Upper lobe of left lung (tissue), 6 donors: ENCODE measurements around the gene CAPN12. TPM values are rescaled to one million over a fixed set of nuclear protein-coding genes. Genes with fewer than 3 reads are reported as not detected.
"Not testable (repeated sequence)": the region's sequence is repeated elsewhere in the genome, so short reads cannot be mapped to it uniquely, and the experiment has no call there.

Experiments used
- ATAC-seq, 2 donors: fragments of 200-7000 bp; cut with Tn5 transposase; one replicate each; pipeline ENCODE4 v1.9.1; 2022; ENCODE audit warnings: mild to moderate bottlenecking in 2 of 2, moderate library complexity in 2 of 2; ENCODE audit not compliant: low FRiP score in 2 of 2
- DNase-seq, 2 donors: peaks; one replicate each; pipeline ENCODE4 v3.0.0-alpha.2; 2019 to 2020
- H3K27ac ChIP-seq, 4 donors: fragments of 200-600 bp; sonication (generic); one replicate each; pipeline ENCODE4 v1.5.1; 2016 to 2019
- H3K27me3 ChIP-seq, 4 donors: fragments of 200-600 bp; sonication (generic); one replicate each; pipeline ENCODE4 v1.5.1; 2017 to 2019
- H3K36me3 ChIP-seq, 4 donors: fragments of 200-600 bp; sonication (generic); one replicate each; pipeline ENCODE4 v1.5.1; 2016 to 2019
- H3K4me1 ChIP-seq, 4 donors: fragments of 200-600 bp; sonication (generic); one replicate each; pipeline ENCODE4 v1.5.1; 2018 to 2019
- H3K4me3 ChIP-seq, 4 donors: fragments of 200-600 bp; sonication (generic); one replicate each; pipeline ENCODE4 v1.5.1; 2017 to 2019; ENCODE audit warnings: mild to moderate bottlenecking in 2 of 4, moderate library complexity in 1 of 4
- H3K9me3 ChIP-seq, 4 donors: fragments of 200-600 bp; sonication (generic); one replicate each; pipeline ENCODE4 v1.5.1; 2018 to 2019
- CTCF ChIP-seq, 6 experiments: fragments of 450-650 bp in 4 of 6; fragments of 200-600 bp in 2 of 6; sonication (generic) in 2 of 6; IDR thresholded peaks; one replicate each; pipeline ENCODE4 v1.5.1; 2016 to 2019; ENCODE audit warnings: antibody characterized with exemption in 6 of 6
- EP300 ChIP-seq, 4 donors: sonication (generic); formaldehyde crosslinking; IDR thresholded peaks; one replicate each; pipeline ENCODE4 v1.5.1; 2017; ENCODE audit warnings: antibody characterized with exemption in 4 of 4, control low read depth in 2 of 4
- POLR2A ChIP-seq, 4 donors: fragments of 450-650 bp; IDR thresholded peaks; one replicate each; pipeline ENCODE4 v1.5.1; 2016 to 2017; ENCODE audit warnings: antibody characterized with exemption in 4 of 4, mild to moderate bottlenecking in 2 of 4
- POLR2AphosphoS5 ChIP-seq, 2 donors: sonication (generic); formaldehyde crosslinking; IDR thresholded peaks; one replicate each; pipeline ENCODE4 v1.5.1; 2017; ENCODE audit warnings: antibody characterized with exemption in 2 of 2
- WGBS, 2 donors: methylation state at CpG; one replicate each; pipeline ENCODE4 v1.1.5; 2017 to 2018; 5-methylcytosine and 5-hydroxymethylcytosine counted together
- total RNA-seq, 6 donors: library from RNA; depleted of rRNA in 4 of 6; stranded (reverse); fragments of >200 nt in 4 of 6; gene quantifications; one replicate each; pipeline versions ENCODE4 v1.1.0 to v1.2.1, GENCODE V29; 2016 to 2021
- donor health status: DM: no; HTN: no; CAD: no; lungs with moderate emphysema.
- donor health status: DM: no; HTN: yes; CAD: no; lungs with severe emphysema.

CAPN12 gene
- total RNA-seq, 6 donors from 2014 or later = 5.2 to 93.2 (median 11.1) TPM

GRCh38 chr19:38788478-38789243, 44.4 kb upstream of the CAPN12 start, which contains the start of gene LGALS7B:
LGALS7B (plus strand) TSS chr19:38789200; CDS start chr19:38789227, 27 bp downstream.
- DNase-seq (no peak), ATAC-seq (no peak)
- no peaks in the 10 kb centered on the region for H3K9me3 ChIP-seq
- no peak for TF ChIP-seq POLR2A (IDR thresholded peaks at IDR 0.05)
- no peak for TF ChIP-seq EP300 (IDR thresholded peaks at IDR 0.05)
- TF ChIP-seq POLR2AphosphoS5 (IDR thresholded peaks at IDR 0.05) = no peak
- TF ChIP-seq CTCF (IDR thresholded peaks at IDR 0.05) = no peak
- no peak within 1 kb of the TSS for H3K27ac ChIP-seq
- peaks cover 3 to 8% (median 7%) of the 10 kb centered on the region in 4 donors for H3K4me1 ChIP-seq
- 67 to 80% methylated on average over 7 to 10 of the region's 17 CpGs for WGBS, 2 donors
- H3K4me3 ChIP-seq = no peak within 1 kb of the TSS
- H3K27me3 ChIP-seq = no peaks in the 10 kb centered on the region
- H3K36me3 ChIP-seq = no peaks in the 10 kb centered on the region

- TF ChIP-seq EP300 (IDR thresholded peaks at IDR 0.05) (no peak), CTCF (IDR thresholded peaks at IDR 0.05) (no peak), POLR2A (IDR thresholded peaks at IDR 0.05) (no peak)
- Histone ChIP-seq H3K9me3 (no peaks in the 10 kb centered on the region), H3K36me3 (no peaks in the 10 kb centered on the region), H3K27ac (no peak overlapping the region), H3K4me3 (no peak overlapping the region), H3K27me3 (no peaks in the 10 kb centered on the region), H3K4me1 (no peaks in the 10 kb centered on the region)
- ATAC-seq = no peak
- DNase-seq = no peak
- WGBS, 2 donors = 76 to 82% methylated on average over 11 of the region's 11 CpGs
Measured at GRCh38 chr19:38786572-38787265, 42.4 kb upstream of the CAPN12 start.

GRCh38 chr19:38786061-38786460, 41.8 kb upstream of the CAPN12 start:
- not testable (repeated sequence) for DNase-seq
- WGBS, 2 donors = 94 to 98% methylated on average over 3 of the region's 3 CpGs

GRCh38 chr19:38785187-38785699, 41.0 kb upstream of the CAPN12 start:
- no peak overlapping the region for H3K27ac ChIP-seq
- 94 to 100% methylated on average over 7 of the region's 7 CpGs for WGBS, 2 donors
- no peak for ATAC-seq
- H3K9me3 ChIP-seq = no peaks in the 10 kb centered on the region
- DNase-seq = no peak
- no peaks in the 10 kb centered on the region for H3K4me1 ChIP-seq
- H3K36me3 ChIP-seq = no peaks in the 10 kb centered on the region
- no peak for TF ChIP-seq CTCF (IDR thresholded peaks at IDR 0.05)
- TF ChIP-seq POLR2A (IDR thresholded peaks at IDR 0.05) = no peak
- TF ChIP-seq POLR2AphosphoS5 (IDR thresholded peaks at IDR 0.05) = no peak
- TF ChIP-seq EP300 (IDR thresholded peaks at IDR 0.05) = no peak
- H3K27me3 ChIP-seq = no peaks in the 10 kb centered on the region
- H3K4me3 ChIP-seq = no peak overlapping the region

More at GRCh38 chr19:38786061-38786460, 41.8 kb upstream of the CAPN12 start:
- not testable (repeated sequence) for H3K4me3 ChIP-seq, H3K27ac ChIP-seq, H3K27me3 ChIP-seq, H3K36me3 ChIP-seq, H3K9me3 ChIP-seq, H3K4me1 ChIP-seq, ATAC-seq

GRCh38 chr19:38784224-38784623, 40.0 kb upstream of the CAPN12 start:
- H3K4me1 ChIP-seq = no peaks in the 10 kb centered on the region
- ATAC-seq = no peak
- no peak overlapping the region for H3K4me3 ChIP-seq
- no peaks in the 10 kb centered on the region for H3K27me3 ChIP-seq
- DNase-seq = no peak
- H3K36me3 ChIP-seq = no peaks in the 10 kb centered on the region
- no peak overlapping the region for H3K27ac ChIP-seq
- H3K9me3 ChIP-seq = no peaks in the 10 kb centered on the region
- 59 to 68% methylated on average over 3 of the region's 3 CpGs for WGBS, 2 donors
- TF ChIP-seq POLR2A (IDR thresholded peaks at IDR 0.05) (no peak), EP300 (IDR thresholded peaks at IDR 0.05) (no peak), CTCF (IDR thresholded peaks at IDR 0.05) (no peak)

- H3K27me3 ChIP-seq, H3K27ac ChIP-seq, DNase-seq, H3K36me3 ChIP-seq, H3K9me3 ChIP-seq, H3K4me1 ChIP-seq, ATAC-seq, H3K4me3 ChIP-seq: not testable (repeated sequence)
- WGBS, 2 donors = 90 to 91% methylated on average over 13 of the region's 13 CpGs
Measured at GRCh38 chr19:38782212-38782611, 37.9 kb upstream of the CAPN12 start.
